Liver (tissue), 9 donors: Measurements from ENCODE around the gene ZNF398. TPM values are rescaled to one million over a fixed set of nuclear protein-coding genes. Genes with fewer than 3 reads are reported as not detected.

Source experiments
- DNase-seq: peaks from one replicate; pipeline ENCODE4 v3.0.0-alpha.2; 2017; ENCODE audit warnings: low spot score
- H3K27ac ChIP-seq, 2 donors: one replicate each; pipeline ENCODE4 v1.7.0; 2013; ENCODE audit warnings: inconsistent platforms in 2 of 2, low read length in 2 of 2, control low read depth in 1 of 2, low read depth in 1 of 2, mild to moderate bottlenecking in 1 of 2
- H3K27me3 ChIP-seq, 4 donors: one replicate each; pipeline versions ENCODE4 v1.6.1 to v1.7.0; 2013; ENCODE audit warnings: low read length in 3 of 4, inconsistent platforms in 1 of 4, mild to moderate bottlenecking in 1 of 4, moderate library complexity in 1 of 4; ENCODE audit not compliant: control insufficient read depth in 4 of 4, insufficient read depth in 4 of 4
- H3K36me3 ChIP-seq, 4 donors: one replicate each; pipeline versions ENCODE4 v1.6.1 to v1.7.0; 2013; ENCODE audit warnings: low read length in 3 of 4, mild to moderate bottlenecking in 3 of 4, low read depth in 1 of 4, moderate library complexity in 1 of 4; ENCODE audit not compliant: control insufficient read depth in 4 of 4, insufficient read depth in 3 of 4
- H3K4me1 ChIP-seq, 4 donors: one replicate each; pipeline versions ENCODE4 v1.6.1 to v1.7.0; 2013; ENCODE audit warnings: low read length in 3 of 4, mild to moderate bottlenecking in 3 of 4, moderate library complexity in 1 of 4; ENCODE audit not compliant: control insufficient read depth in 4 of 4, insufficient read depth in 4 of 4
- H3K4me3 ChIP-seq, 3 donors: one replicate each; pipeline versions ENCODE4 v1.6.1 to v1.7.0; 2013; ENCODE audit warnings: low read length in 3 of 3, control low read depth in 1 of 3, low read depth in 1 of 3, mild to moderate bottlenecking in 1 of 3
- H3K9ac ChIP-seq, 2 donors: one replicate each; pipeline ENCODE4 v1.7.0; 2013; ENCODE audit warnings: low read length in 2 of 2, mild to moderate bottlenecking in 2 of 2, moderate library complexity in 2 of 2, control low read depth in 1 of 2, low read depth in 1 of 2
- H3K9me3 ChIP-seq, 4 donors: one replicate each; pipeline versions ENCODE4 v1.6.1 to v1.7.0; 2013; ENCODE audit warnings: low read length in 3 of 4; ENCODE audit not compliant: control insufficient read depth in 4 of 4
- EGR1 ChIP-seq, 2 donors: IDR thresholded peaks; 2 replicates each; pipeline ENCODE4 v1.6.1; 2016 to 2018; ENCODE audit warnings: antibody characterized with exemption in 2 of 2, low read depth in 2 of 2
- GABPA ChIP-seq, 2 donors: IDR thresholded peaks in 1 of 2; conservative IDR thresholded peaks in 1 of 2; 2 replicates each; pipeline ENCODE4 v1.6.1; 2016; ENCODE audit warnings: antibody characterized with exemption in 2 of 2, mild to moderate bottlenecking in 1 of 2, moderate library complexity in 1 of 2
- JUND ChIP-seq, 2 donors: IDR thresholded peaks; 2 replicates each; pipeline ENCODE4 v1.6.1; 2016; ENCODE audit warnings: antibody characterized with exemption in 2 of 2
- RXRA ChIP-seq, 2 donors: IDR thresholded peaks; 2 replicates each; pipeline ENCODE4 v1.6.1; 2017 to 2018; ENCODE audit warnings: antibody characterized with exemption in 2 of 2, mild to moderate bottlenecking in 1 of 2
- TAF1 ChIP-seq: conservative IDR thresholded peaks from 2 replicates; pipeline ENCODE4 v1.6.1; 2016; ENCODE audit warnings: antibody characterized with exemption, mild to moderate bottlenecking
- YY1 ChIP-seq: IDR thresholded peaks from 2 replicates; pipeline ENCODE4 v1.6.1; 2016; ENCODE audit warnings: antibody characterized with exemption, mild to moderate bottlenecking
- WGBS: extraction: QIAGEN DNeasy Blood & Tissue Kit; methylation state at CpG from one replicate; pipeline ENCODE4 v1.1.7; 2013; 5-methylcytosine and 5-hydroxymethylcytosine counted together
- polyA plus RNA-seq, 2 donors: library from polyadenylated mRNA; stranded (reverse) in 1 of 2; unstranded in 1 of 2; fragments of 200-250 nt in 1 of 2; fragments of >200 nt in 1 of 2; fragmentation: Nextera tagmentation in 1 of 2; extraction: Ambion mirVana in 1 of 2; gene quantifications; one replicate each; pipeline versions ENCODE4 v1.2.1 to v1.2.3, GENCODE V29; 2013 to 2015
- total RNA-seq, 2 donors: library from RNA; depleted of rRNA; stranded (reverse); fragments of >200 nt; gene quantifications; one replicate each; pipeline ENCODE4 v1.2.3, GENCODE V29; 2014
- TF ChIP-seq, protein P1 (sequence below): fragments of 150-350 bp; IDR thresholded peaks from 2 replicates; pipeline ENCODE4 v1.5.1; 2017; ENCODE audit warnings: improper control_type of control experiment, low read depth, low read length; ENCODE audit not compliant: missing input control
- TF ChIP-seq, protein P2 (sequence below): IDR thresholded peaks from 2 replicates; pipeline ENCODE4 v1.6.1; 2016; ENCODE audit warnings: antibody characterized with exemption
- donor health status: healthy.
- donor health status: healthy.
- donor health status: healthy.
- donor health status: healthy.
- donor health status: healthy.

ZNF398 gene
- total and polyA plus RNA-seq, 4 donors, result 1.5 to 7.8 (median 4.5) TPM

DNA sequence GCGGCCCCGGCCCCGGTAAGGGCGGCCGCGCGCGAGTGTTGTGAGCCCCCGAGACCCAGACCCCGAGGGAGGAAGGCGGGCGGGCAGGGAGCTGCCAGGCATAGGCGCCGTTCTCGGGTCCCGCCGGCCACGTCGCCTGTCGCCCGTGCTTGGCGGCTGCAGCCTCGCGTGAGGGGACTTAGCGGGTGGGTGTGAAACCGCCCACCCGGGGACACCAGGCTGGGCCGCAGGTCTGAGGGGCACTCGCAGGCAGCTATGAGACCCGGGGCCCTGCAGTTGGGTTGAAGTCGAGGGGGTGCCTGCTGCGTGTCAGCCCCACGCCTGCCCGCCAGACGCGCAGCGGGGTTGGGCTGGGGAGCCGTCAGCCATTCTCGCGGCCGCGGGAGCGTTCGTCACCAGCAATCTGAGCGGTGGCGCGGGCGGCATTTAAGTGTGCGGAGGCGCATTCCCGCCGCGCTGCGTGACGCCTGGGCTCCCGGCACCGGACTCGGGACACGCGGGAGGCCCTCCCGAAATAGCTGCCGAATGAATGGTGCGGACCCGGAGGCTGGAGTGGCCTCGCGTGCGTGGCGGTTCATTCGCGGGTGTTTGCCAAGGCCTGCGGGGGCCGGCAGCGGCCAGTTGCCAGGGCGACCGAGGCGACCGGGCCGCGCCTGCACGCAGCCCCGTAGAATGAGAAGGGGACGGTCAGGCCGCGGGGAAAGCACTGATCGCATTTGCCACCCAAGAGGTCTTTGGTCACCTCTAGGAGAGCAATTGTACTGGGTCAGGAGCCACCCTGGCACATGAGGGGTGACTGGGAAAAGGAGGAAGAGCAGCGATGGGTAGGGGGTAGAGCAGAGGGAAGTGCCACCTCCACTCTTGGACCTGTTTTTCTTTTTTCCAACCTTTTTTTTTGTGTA lies 750 bp downstream of the ZNF398 start:
- Histone ChIP-seq H3K9ac (peak overlapping the region in 1 of 2 donors; percentile 84), H3K9me3 (no peaks in the 10 kb centered on the region), H3K4me3 (peak overlapping the region; percentile 67 to 95 (median 70)), H3K36me3 (no peaks in the 10 kb centered on the region), H3K27me3 (no peaks in the 10 kb centered on the region), H3K4me1 (peaks cover 0 to 14% (median 8%) of the 10 kb centered on the region in 4 donors), H3K27ac (peak overlapping the region; percentile 92 to 94)
- WGBS, result under 1% methylated on average over 86 of the region's 86 CpGs
- TF ChIP-seq, protein P1, sequence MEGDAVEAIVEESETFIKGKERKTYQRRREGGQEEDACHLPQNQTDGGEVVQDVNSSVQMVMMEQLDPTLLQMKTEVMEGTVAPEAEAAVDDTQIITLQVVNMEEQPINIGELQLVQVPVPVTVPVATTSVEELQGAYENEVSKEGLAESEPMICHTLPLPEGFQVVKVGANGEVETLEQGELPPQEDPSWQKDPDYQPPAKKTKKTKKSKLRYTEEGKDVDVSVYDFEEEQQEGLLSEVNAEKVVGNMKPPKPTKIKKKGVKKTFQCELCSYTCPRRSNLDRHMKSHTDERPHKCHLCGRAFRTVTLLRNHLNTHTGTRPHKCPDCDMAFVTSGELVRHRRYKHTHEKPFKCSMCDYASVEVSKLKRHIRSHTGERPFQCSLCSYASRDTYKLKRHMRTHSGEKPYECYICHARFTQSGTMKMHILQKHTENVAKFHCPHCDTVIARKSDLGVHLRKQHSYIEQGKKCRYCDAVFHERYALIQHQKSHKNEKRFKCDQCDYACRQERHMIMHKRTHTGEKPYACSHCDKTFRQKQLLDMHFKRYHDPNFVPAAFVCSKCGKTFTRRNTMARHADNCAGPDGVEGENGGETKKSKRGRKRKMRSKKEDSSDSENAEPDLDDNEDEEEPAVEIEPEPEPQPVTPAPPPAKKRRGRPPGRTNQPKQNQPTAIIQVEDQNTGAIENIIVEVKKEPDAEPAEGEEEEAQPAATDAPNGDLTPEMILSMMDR, result no peak
- TF ChIP-seq YY1, result peak; percentile 72
- DNase-seq, result peak; percentile 66

DNA sequence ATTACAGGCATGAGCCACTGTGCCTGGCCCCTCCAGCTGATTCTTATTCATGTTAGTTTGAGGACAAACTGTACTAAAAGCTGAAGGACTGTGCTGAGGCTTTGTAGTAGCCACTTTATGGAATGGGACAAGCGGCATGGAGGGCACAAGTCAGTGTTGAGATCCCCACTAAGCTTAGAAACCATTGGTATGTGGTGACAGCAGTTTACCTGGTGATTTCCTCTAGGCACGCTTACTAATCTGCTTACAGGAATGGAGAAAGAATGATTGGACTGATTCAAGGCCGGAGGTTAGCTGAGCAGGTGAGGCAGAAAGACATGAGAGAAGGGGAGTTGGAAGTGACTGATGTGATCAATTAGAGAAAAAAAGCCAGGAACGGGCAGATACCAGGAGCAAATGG lies 3.7 kb downstream of the ZNF398 start:
- no peak overlapping the region for H3K4me3 ChIP-seq
- WGBS, result 66% methylated on average over 4 of the region's 4 CpGs
- H3K36me3 ChIP-seq, result peaks cover 3 to 5% (median 5%) of the 10 kb centered on the region in 4 donors
- H3K27me3 ChIP-seq, result no peaks in the 10 kb centered on the region
- H3K4me1 ChIP-seq, result peaks cover 0 to 14% (median 8%) of the 10 kb centered on the region in 4 donors
- no peak overlapping the region for H3K9ac ChIP-seq
- no peaks in the 10 kb centered on the region for H3K9me3 ChIP-seq
- no peak overlapping the region for H3K27ac ChIP-seq
- no peak for DNase-seq
- no peak for TF ChIP-seq EGR1 (IDR thresholded peaks at IDR 0.05; ENCODE audit: low read depth in 2 of 2)
- no peak for TF ChIP-seq GABPA (IDR thresholded peaks at IDR 0.05 in 1 of 2, conservative IDR thresholded peaks at IDR 0.05 in 1 of 2)
- TF ChIP-seq TAF1, result no peak
- TF ChIP-seq, protein P2, sequence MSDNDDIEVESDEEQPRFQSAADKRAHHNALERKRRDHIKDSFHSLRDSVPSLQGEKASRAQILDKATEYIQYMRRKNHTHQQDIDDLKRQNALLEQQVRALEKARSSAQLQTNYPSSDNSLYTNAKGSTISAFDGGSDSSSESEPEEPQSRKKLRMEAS, result no peak

DNA sequence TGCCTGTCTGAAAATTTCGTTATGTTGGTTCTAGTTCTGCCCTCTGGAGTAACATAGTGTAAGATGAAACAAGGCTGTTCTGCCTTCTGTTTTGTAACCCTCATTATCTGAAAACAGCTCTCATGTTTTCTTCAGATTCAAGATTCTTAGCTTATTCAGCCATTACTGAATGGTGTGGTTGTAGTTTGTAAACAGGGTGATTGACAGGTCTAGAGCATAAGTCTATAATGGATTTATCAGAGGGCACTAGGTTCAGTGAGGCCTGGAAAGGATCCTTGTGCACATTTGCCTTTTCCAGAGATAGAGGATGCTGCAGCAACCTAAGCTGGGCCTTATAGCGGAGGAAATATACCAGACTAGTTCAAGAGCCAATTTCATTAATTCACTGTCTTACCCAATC lies 6.1 kb downstream of the ZNF398 start:
- Histone ChIP-seq H3K9ac (no peak overlapping the region), H3K36me3 (peaks cover 5 to 11% (median 8%) of the 10 kb centered on the region in 4 donors)
- 91% methylated on average over 2 of the region's 2 CpGs for WGBS

DNA sequence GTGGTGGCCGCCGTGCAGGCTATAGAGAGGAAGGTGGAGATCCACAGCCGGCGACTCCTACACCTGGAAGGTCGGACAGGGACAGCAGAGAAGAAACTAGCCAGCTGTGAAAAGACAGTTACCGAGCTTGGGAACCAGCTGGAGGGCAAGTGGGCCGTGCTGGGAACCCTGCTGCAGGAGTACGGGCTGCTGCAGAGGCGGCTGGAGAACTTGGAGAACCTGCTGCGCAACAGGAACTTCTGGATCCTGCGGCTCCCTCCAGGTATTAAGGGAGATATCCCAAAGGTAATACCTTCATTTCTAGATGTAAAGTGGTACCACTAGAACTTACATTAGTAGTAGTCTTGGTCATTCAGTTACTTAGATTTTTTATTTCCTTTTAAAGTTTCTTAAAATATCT lies 6.8 kb downstream of the ZNF398 start:
- Histone ChIP-seq H3K27ac (no peak overlapping the region), H3K9me3 (no peaks in the 10 kb centered on the region), H3K36me3 (peaks cover 5 to 11% (median 8%) of the 10 kb centered on the region in 4 donors), H3K4me1 (no peaks in the 10 kb centered on the region), H3K27me3 (no peaks in the 10 kb centered on the region), H3K4me3 (no peak overlapping the region), H3K9ac (no peak overlapping the region)
- DNase-seq, result no peak
- 97% methylated on average over 11 of the region's 11 CpGs for WGBS
- no peak for TF ChIP-seq EGR1 (IDR thresholded peaks at IDR 0.05; ENCODE audit: low read depth in 2 of 2)
- no peak for TF ChIP-seq RXRA (IDR thresholded peaks at IDR 0.05)

More for the DNA sequence above, 6.1 kb downstream of the ZNF398 start:
- H3K27me3 ChIP-seq, result no peaks in the 10 kb centered on the region
- H3K9me3 ChIP-seq, result no peaks in the 10 kb centered on the region
- H3K4me3 ChIP-seq, result no peak overlapping the region
- H3K27ac ChIP-seq, result no peak overlapping the region
- no peak for TF ChIP-seq GABPA (IDR thresholded peaks at IDR 0.05 in 1 of 2, conservative IDR thresholded peaks at IDR 0.05 in 1 of 2)
- no peak for TF ChIP-seq YY1
- TF ChIP-seq JUND (IDR thresholded peaks at IDR 0.05), result no peak
- no peak for TF ChIP-seq TAF1
- DNase-seq, result no peak
- peaks cover 0 to 4% (median 2%) of the 10 kb centered on the region in 4 donors for H3K4me1 ChIP-seq
